NCI-H226 (cell line): Measurements from ENCODE around the gene SLC22A8.
"Not testable (repeated sequence)": the region's sequence is repeated elsewhere in the genome, so short reads cannot be mapped to it uniquely, and the experiment has no call there.

Experiments
- DNase-seq: peaks from one replicate; pipeline ENCODE4 v3.0.0-alpha.2; 2015

Gene SLC22A8

GRCh38 chr11:62985041-62985750 lies 30.4 kb downstream of the SLC22A8 start:
- DNase-seq = no peak

- no peak for DNase-seq
These were observed 31.1 kb downstream of the SLC22A8 start, which contains the start of gene SLC22A6 for GRCh38 chr11:62984451-62984991. SLC22A6 (minus strand) TSS chr11:62984967; CDS start chr11:62984690, 277 bp downstream.

GRCh38 chr11:62983536-62984199 lies 32.0 kb downstream of the SLC22A8 start:
- DNase-seq = no peak

GRCh38 chr11:62981743-62982142 lies 33.9 kb downstream of the SLC22A8 start:
- DNase-seq = no peak

- no peak for DNase-seq
These were observed 35.4 kb downstream of the SLC22A8 start for GRCh38 chr11:62980133-62980760.

GRCh38 chr11:62976109-62976508 lies 39.5 kb downstream of the SLC22A8 start:
- no peak for DNase-seq

GRCh38 chr11:62974848-62975522 lies 40.7 kb downstream of the SLC22A8 start:
- DNase-seq = peak; percentile 28

GRCh38 chr11:62965574-62965973 lies 50.1 kb downstream of the SLC22A8 start:
- no peak for DNase-seq

GRCh38 chr11:62962391-62962790 lies 53.2 kb downstream of the SLC22A8 start:
- DNase-seq = no peak

- DNase-seq = no peak
These were observed 54.5 kb downstream of the SLC22A8 start for GRCh38 chr11:62961017-62961570.

GRCh38 chr11:62959422-62959980 lies 56.1 kb downstream of the SLC22A8 start:
- DNase-seq = no peak

- peak; percentile 55 for DNase-seq
These were observed 56.9 kb downstream of the SLC22A8 start for GRCh38 chr11:62958547-62959421.

GRCh38 chr11:62957147-62957546 lies 58.5 kb downstream of the SLC22A8 start:
- DNase-seq = no peak

GRCh38 chr11:62954478-62954877 lies 61.2 kb downstream of the SLC22A8 start:
- DNase-seq = peak; percentile 23

GRCh38 chr11:62953811-62954210 lies 61.8 kb downstream of the SLC22A8 start:
- peak; percentile 71 for DNase-seq

GRCh38 chr11:62948765-62949320 lies 66.8 kb downstream of the SLC22A8 start:
- no peak for DNase-seq

GRCh38 chr11:62945538-62945937 lies 70.1 kb downstream of the SLC22A8 start:
- not testable (repeated sequence) for DNase-seq
